GM23248 (cell line): Measurements from ENCODE around the gene SPR. TPM values are rescaled to one million over a fixed set of nuclear protein-coding genes. Genes with fewer than 3 reads are reported as not detected.

Experiments
- DNase-seq: peaks from one replicate; pipeline ENCODE4 v3.0.0-alpha.2; 2015
- H2AFZ ChIP-seq: fragments of 200-600 bp; sonication (generic); 2 replicates; pipeline ENCODE4 v1.6.1; 2016; ENCODE audit warnings: antibody characterized with exemption
- H3F3A ChIP-seq: fragments of 200-600 bp; sonication (generic); 2 replicates; pipeline ENCODE4 v1.6.1; 2016; ENCODE audit warnings: mild to moderate bottlenecking, antibody characterized with exemption, mixed run types; ENCODE audit not compliant: insufficient read depth
- H3K27ac ChIP-seq: fragments of 200-600 bp; sonication (generic); 2 replicates; pipeline ENCODE4 v1.5.1; 2016; ENCODE audit warnings: mild to moderate bottlenecking
- H3K27me3 ChIP-seq: fragments of 200-600 bp; sonication (generic); replicated peaks from 2 replicates; pipeline ENCODE4 v1.6.1; 2016; ENCODE audit warnings: mild to moderate bottlenecking; ENCODE audit not compliant: insufficient read depth
- H3K36me3 ChIP-seq: fragments of 200-600 bp; sonication (generic); 2 replicates; pipeline ENCODE4 v1.6.1; 2016; ENCODE audit warnings: low read depth, mild to moderate bottlenecking
- H3K4me1 ChIP-seq: fragments of 200-600 bp; sonication (generic); 2 replicates; pipeline ENCODE4 v1.6.1; 2016; ENCODE audit warnings: mild to moderate bottlenecking; ENCODE audit not compliant: insufficient read depth
- H3K4me2 ChIP-seq: fragments of 200-600 bp; sonication (generic); one replicate; pipeline ENCODE4 v1.6.1; 2016; ENCODE audit warnings: mild to moderate bottlenecking; ENCODE audit not compliant: unreplicated experiment
- H3K4me3 ChIP-seq: fragments of 200-600 bp; sonication (generic); 2 replicates; pipeline ENCODE4 v1.5.1; 2016; ENCODE audit warnings: mild to moderate bottlenecking
- H3K79me2 ChIP-seq: fragments of 200-600 bp; sonication (generic); 2 replicates; pipeline ENCODE4 v1.6.1; 2016; ENCODE audit warnings: mild to moderate bottlenecking; ENCODE audit not compliant: insufficient read depth
- H3K9ac ChIP-seq: fragments of 200-600 bp; sonication (generic); 2 replicates; pipeline ENCODE4 v1.6.1; 2016; ENCODE audit warnings: mild to moderate bottlenecking
- H3K9me2 ChIP-seq: fragments of 200-600 bp; sonication (generic); 2 replicates; pipeline ENCODE4 v1.6.1; 2016; ENCODE audit warnings: mixed run types, mild to moderate bottlenecking, moderate library complexity; ENCODE audit not compliant: insufficient read depth
- H3K9me3 ChIP-seq: fragments of 200-600 bp; sonication (generic); one replicate; pipeline ENCODE4 v1.6.1; 2017; ENCODE audit warnings: low read depth
- H4K20me1 ChIP-seq: fragments of 200-600 bp; sonication (generic); 2 replicates; pipeline ENCODE4 v1.6.0; 2016; ENCODE audit not compliant: insufficient read depth
- EZH2 ChIP-seq: fragments of 200-600 bp; sonication (generic); IDR thresholded peaks from 2 replicates; pipeline ENCODE4 v1.6.1; 2018; ENCODE audit warnings: antibody characterized with exemption, mild to moderate bottlenecking; ENCODE audit not compliant: insufficient read depth, poor library complexity, severe bottlenecking
- EZH2phosphoT487 ChIP-seq: fragments of 200-600 bp; sonication (generic); IDR thresholded peaks from 2 replicates; pipeline ENCODE4 v1.6.1; 2018; ENCODE audit warnings: antibody characterized with exemption, moderate library complexity, mild to moderate bottlenecking, low read depth; ENCODE audit not compliant: insufficient read depth
- WGBS, 2 experiments: methylation state at CpG; one replicate each; pipeline ENCODE4 v1.1.6; 2015 to 2017; ENCODE audit warnings: low lambda C conversion rate in 2 of 2, low coverage in 1 of 2; ENCODE audit errors: missing lambda C conversion rate in 2 of 2; 5-methylcytosine and 5-hydroxymethylcytosine counted together
- in situ Hi-C: fragments of 300-500 bp; cut with MboI; formaldehyde crosslinking; loops from 2 replicates; pipeline ENCODE4 v1.15.0; 2020
- polyA plus RNA-seq: library from polyadenylated mRNA; unstranded; fragments of >200 nt; fragmentation: Nextera tagmentation; extraction: Ambion mirVana; gene quantifications from 2 replicates; pipeline ENCODE4 v1.2.1, GENCODE V29; 2016
- total RNA-seq: library from RNA; depleted of rRNA; stranded (reverse); fragments of >200 nt; shearing (Covaris generic); gene quantifications from 2 replicates; pipeline ENCODE4 v1.2.3, GENCODE V29; 2014

The SPR gene
- total and polyA plus RNA-seq, 2 experiments from 2014 or later: 17.1 to 21.1 TPM

DNA sequence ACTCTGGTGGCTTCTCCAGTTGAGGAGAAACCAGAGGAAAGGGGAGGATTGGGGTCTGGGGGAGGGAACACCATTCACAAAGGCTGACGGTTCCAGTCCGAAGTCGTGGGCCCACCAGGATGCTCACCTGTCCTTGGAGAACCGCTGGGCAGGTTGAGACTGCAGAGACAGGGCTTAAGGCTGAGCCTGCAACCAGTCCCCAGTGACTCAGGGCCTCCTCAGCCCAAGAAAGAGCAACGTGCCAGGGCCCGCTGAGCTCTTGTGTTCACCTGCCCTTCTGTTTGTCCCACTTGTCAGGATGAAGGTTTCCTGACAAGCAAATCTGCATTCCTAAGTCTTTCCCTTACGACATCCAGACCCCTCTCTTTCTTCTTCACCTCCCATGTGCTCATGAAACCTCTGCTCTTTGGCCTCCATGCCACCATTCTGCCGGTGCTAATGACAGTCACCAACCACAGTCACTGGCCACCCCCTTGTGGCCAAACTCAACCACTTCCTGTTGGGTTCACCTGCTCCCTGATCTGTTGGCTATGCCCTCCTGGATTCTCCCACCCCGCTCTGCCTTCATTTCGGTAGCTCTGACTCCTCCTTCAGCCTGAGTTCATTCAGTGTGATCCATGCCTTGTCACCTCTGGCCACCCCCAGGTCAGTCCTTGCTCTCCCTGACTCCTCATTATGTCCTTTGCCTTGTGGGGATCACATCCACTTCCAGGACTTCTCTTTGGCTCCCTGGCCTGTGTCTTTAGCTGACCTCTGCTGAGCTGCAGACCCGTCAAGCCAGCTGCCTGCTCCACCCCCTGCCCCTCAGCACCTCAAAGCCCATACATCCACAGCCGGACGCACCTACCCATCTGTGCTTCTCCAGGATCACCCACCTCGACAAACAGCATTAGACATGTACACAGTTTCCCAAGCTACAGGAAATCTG is 47.7 kb downstream of the SPR start:
- Histone ChIP-seq H3K4me2 (no peak overlapping the region), H3K4me1 (peaks cover 14% of the 10 kb centered on the region), H3K9me3 (no peaks in the 10 kb centered on the region), H3K36me3 (no peaks in the 10 kb centered on the region), H2AFZ (no peak overlapping the region), H3K27me3 (0 out of 2 replicates have a peak, but pooled peaks cover 3% of the 10 kb centered on the region), H3K4me3 (no peak overlapping the region), H4K20me1 (no peaks in the 10 kb centered on the region), H3K79me2 (no peaks in the 10 kb centered on the region), H3K27ac (no peak overlapping the region), H3K9ac (no peak overlapping the region), H3F3A (no peaks in the 10 kb centered on the region), H3K9me2 (no peaks in the 10 kb centered on the region)
- no peak for DNase-seq
- in situ Hi-C loops: no loop called here
- WGBS, 2 experiments: 84 to 88% methylated on average over 14 of the region's 14 CpGs
- TF ChIP-seq EZH2 (no peak), EZH2phosphoT487 (no peak)

GRCh38 chr2:72935611-72935957 is 48.4 kb downstream of the SPR start:
- Histone ChIP-seq H3F3A (no peaks in the 10 kb centered on the region), H3K27ac (no peak overlapping the region), H3K4me2 (no peak overlapping the region), H3K79me2 (no peaks in the 10 kb centered on the region), H3K9me3 (no peaks in the 10 kb centered on the region), H3K36me3 (no peaks in the 10 kb centered on the region), H3K9me2 (no peaks in the 10 kb centered on the region), H3K27me3 (no peaks in the 10 kb centered on the region), H3K9ac (no peak overlapping the region), H3K4me1 (peaks cover 17% of the 10 kb centered on the region), H4K20me1 (no peaks in the 10 kb centered on the region), H3K4me3 (no peak overlapping the region), H2AFZ (no peak overlapping the region)
- TF ChIP-seq EZH2: no peak
- TF ChIP-seq EZH2phosphoT487: no peak
- DNase-seq: no peak
- in situ Hi-C loops: no loop called here
- 73 to 95% methylated on average over 2 of the region's 2 CpGs for WGBS, 2 experiments

DNA sequence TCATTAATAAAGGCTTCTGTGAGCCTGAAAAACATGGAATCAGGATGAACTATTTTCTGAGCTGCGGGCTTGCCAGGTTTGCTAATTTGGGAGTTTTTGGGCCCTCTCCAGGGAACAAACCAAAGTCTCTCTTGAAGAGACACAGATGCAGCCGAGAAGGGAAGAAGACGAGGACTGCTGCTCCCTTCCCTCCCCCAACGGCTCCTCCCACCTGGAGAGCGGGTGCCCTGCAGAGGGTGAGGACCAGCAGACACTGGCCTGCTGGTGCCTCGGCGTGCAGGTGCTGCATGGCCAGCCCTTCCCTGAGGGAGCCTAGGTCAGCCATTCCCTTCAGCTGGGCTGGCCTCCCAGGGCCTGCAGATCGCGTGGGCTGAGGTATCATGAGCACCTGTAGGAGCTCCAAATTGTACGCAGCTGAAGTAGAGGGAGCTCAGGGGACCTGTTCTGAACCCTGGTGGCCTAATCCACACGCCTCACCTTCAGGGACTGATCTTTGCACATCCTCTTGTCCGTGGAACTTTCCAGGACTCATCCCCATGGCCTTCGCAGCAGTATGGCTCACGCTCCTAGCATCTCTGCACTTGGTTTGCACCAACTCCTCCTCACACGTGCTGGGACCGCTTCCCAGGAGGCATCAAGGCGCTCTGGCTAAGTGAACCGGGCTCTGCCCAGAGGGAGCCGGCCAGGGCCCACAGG is 49.6 kb downstream of the SPR start:
- no peak overlapping the region for H3K9ac ChIP-seq
- H3K4me3 ChIP-seq: no peak overlapping the region
- no peaks in the 10 kb centered on the region for H3K27me3 ChIP-seq
- no peak overlapping the region for H3K27ac ChIP-seq
- H4K20me1 ChIP-seq: no peaks in the 10 kb centered on the region
- no peak overlapping the region for H2AFZ ChIP-seq
- no peaks in the 10 kb centered on the region for H3K36me3 ChIP-seq
- in situ Hi-C loops: no loop called here
- H3K9me3 ChIP-seq: no peaks in the 10 kb centered on the region
- DNase-seq: peak; percentile 78
- 24 to 28% methylated on average over 19 of the region's 19 CpGs for WGBS, 2 experiments
- peaks cover 17% of the 10 kb centered on the region for H3K4me1 ChIP-seq
- TF ChIP-seq EZH2: no peak
- no peak for TF ChIP-seq EZH2phosphoT487
- no peaks in the 10 kb centered on the region for H3K79me2 ChIP-seq
- H3K4me2 ChIP-seq: no peak overlapping the region
- no peaks in the 10 kb centered on the region for H3K9me2 ChIP-seq
- no peaks in the 10 kb centered on the region for H3F3A ChIP-seq

- no peaks in the 10 kb centered on the region for H3F3A ChIP-seq
- WGBS, 2 experiments: 19 to 21% methylated on average over 15 of the region's 15 CpGs
- H3K9me3 ChIP-seq: no peaks in the 10 kb centered on the region
- H3K27me3 ChIP-seq: no peaks in the 10 kb centered on the region
- H3K79me2 ChIP-seq: no peaks in the 10 kb centered on the region
- in situ Hi-C loops: no loop called here
- no peak overlapping the region for H3K27ac ChIP-seq
- H3K4me1 ChIP-seq: peaks cover 12% of the 10 kb centered on the region
- H3K9me2 ChIP-seq: no peaks in the 10 kb centered on the region
- H4K20me1 ChIP-seq: no peaks in the 10 kb centered on the region
- H3K4me3 ChIP-seq: no peak overlapping the region
- H3K9ac ChIP-seq: no peak overlapping the region
- no peak overlapping the region for H3K4me2 ChIP-seq
- DNase-seq: no peak
- H3K36me3 ChIP-seq: no peaks in the 10 kb centered on the region
- H2AFZ ChIP-seq: no peak overlapping the region
- TF ChIP-seq EZH2 (no peak), EZH2phosphoT487 (no peak)
Measured at GRCh38 chr2:72937356-72937669, 50.1 kb downstream of the SPR start.
